ENCODE measurements around the gene MB21D2.

Gene MB21D2

GRCh38 chr3:192917028-192917403 lies 640 bp downstream of the MB21D2 start:
- TF ChIP-seq POLR2AphosphoS5 (IDR thresholded peaks at IDR 0.05; ENCODE audit: low read depth, low read length) = no peak
- TF ChIP-seq TAF1 (IDR thresholded peaks at IDR 0.05; ENCODE audit: borderline replicate concordance, insufficient read depth, low read length) = no peak
- TF ChIP-seq SIN3A (IDR thresholded peaks at IDR 0.05; ENCODE audit: borderline replicate concordance, insufficient read depth, low read length) = no peak
- TF ChIP-seq REST (IDR thresholded peaks at IDR 0.05; ENCODE audit: insufficient read depth in 1 of 2, low read depth in 2 of 2, low read length in 2 of 2) = no peak
- TF ChIP-seq FOXP2 (optimal IDR thresholded peaks at IDR 0.05; ENCODE audit: borderline replicate concordance, extremely low read depth, extremely low read length, insufficient read depth) = no peak

DNA sequence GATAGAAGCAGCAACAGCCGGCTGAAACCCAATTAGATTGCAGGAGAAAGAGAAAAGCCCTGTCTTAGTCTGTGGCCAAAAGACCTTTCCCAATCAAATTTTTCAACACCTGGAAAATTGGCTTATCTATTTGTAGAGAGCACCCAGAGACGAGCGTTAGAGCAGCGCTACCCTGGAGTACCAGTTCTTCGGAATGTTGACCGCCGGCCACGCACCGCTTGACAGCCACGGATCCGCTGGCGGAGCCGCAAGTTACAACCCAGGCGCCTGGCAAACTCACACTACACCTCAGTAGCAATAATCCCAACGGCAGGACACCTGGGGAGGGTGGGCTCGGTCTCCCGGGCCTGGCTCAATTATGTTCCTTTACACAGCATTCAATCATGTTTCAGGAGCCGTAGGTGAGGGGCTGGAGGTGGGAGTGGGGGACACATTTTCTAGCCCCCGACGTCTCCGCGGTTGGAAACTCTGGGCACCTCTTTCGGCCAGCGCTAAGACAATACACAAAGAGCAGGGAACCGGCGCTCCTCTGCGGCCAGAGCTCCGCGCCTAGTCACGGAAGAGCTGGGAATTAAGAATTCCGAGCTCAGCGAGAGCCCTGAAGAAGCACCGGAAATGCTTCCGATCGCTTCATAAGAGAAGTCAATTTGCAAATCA lies 1.2 kb downstream of the MB21D2 start:
- TF ChIP-seq TAF1 (IDR thresholded peaks at IDR 0.05; ENCODE audit: borderline replicate concordance, insufficient read depth, low read length) (no peak), POLR2AphosphoS5 (IDR thresholded peaks at IDR 0.05; ENCODE audit: low read depth, low read length) (no peak), FOXP2 (optimal IDR thresholded peaks at IDR 0.05; ENCODE audit: borderline replicate concordance, extremely low read depth, extremely low read length, insufficient read depth) (no peak), REST (IDR thresholded peaks at IDR 0.05; ENCODE audit: insufficient read depth in 1 of 2, low read depth in 2 of 2, low read length in 2 of 2) (no peak), SIN3A (IDR thresholded peaks at IDR 0.05; ENCODE audit: borderline replicate concordance, insufficient read depth, low read length) (no peak)

DNA sequence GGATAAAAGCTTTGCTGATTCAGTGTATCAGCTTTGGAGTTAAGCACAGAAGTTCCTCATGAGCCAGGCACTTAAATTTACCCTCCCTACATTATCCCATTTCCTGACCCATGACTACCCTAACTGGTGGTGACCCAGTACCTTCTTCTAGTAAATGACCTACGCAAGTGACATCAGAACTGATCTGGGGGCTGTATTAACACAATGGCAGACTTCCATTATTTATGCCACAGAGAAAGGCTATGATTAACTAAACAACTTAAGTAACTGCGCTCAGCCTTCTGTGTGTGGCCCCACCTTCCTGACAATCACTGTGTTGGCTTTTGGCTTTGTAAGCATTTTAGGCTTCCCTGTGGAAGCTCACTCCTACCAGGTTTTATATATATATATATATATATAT lies 1.9 kb downstream of the MB21D2 start:
- TF ChIP-seq SIN3A (IDR thresholded peaks at IDR 0.05; ENCODE audit: borderline replicate concordance, insufficient read depth, low read length) (no peak), REST (IDR thresholded peaks at IDR 0.05; ENCODE audit: insufficient read depth in 1 of 2, low read depth in 2 of 2, low read length in 2 of 2) (no peak), FOXP2 (optimal IDR thresholded peaks at IDR 0.05; ENCODE audit: borderline replicate concordance, extremely low read depth, extremely low read length, insufficient read depth) (no peak), POLR2AphosphoS5 (IDR thresholded peaks at IDR 0.05; ENCODE audit: low read depth, low read length) (no peak), TAF1 (IDR thresholded peaks at IDR 0.05; ENCODE audit: borderline replicate concordance, insufficient read depth, low read length) (no peak)

DNA sequence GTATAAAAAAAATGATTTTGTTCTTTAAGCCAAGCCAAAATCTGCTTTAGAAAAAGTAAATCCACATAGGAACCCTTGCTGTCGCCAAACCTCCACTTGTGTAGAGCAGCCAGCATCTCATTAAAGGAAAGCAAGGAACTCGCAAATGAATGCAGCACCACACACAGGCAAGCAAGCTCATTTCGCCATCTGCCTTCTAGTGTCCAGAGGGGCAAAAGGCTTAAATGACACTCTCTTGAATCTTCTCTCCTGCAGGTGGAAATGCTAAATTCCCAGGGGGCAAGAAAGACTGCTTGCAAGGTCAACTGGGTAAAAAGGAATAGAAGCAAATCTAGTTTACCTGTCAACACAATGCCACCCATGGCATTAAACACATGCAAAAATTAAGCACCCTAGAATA lies 2.4 kb downstream of the MB21D2 start:
- TF ChIP-seq POLR2AphosphoS5 (IDR thresholded peaks at IDR 0.05; ENCODE audit: low read depth, low read length) = no peak
- no peak for TF ChIP-seq TAF1 (IDR thresholded peaks at IDR 0.05; ENCODE audit: borderline replicate concordance, insufficient read depth, low read length)
- no peak for TF ChIP-seq SIN3A (IDR thresholded peaks at IDR 0.05; ENCODE audit: borderline replicate concordance, insufficient read depth, low read length)
- no peak for TF ChIP-seq FOXP2 (optimal IDR thresholded peaks at IDR 0.05; ENCODE audit: borderline replicate concordance, extremely low read depth, extremely low read length, insufficient read depth)
- no peak for TF ChIP-seq REST (IDR thresholded peaks at IDR 0.05; ENCODE audit: insufficient read depth in 1 of 2, low read depth in 2 of 2, low read length in 2 of 2)
